Stimulated activated CD4-positive, alpha-beta T cell treated with anti-CD3 and anti-CD28 coated beads, Interleukin-1b, Interleukin-23, amount 100 ng/mL, for 48 hours (primary cell): ENCODE data around the gene PDE8A.
"Not testable (repeated sequence)": the region's sequence is repeated elsewhere in the genome, so short reads cannot be mapped to it uniquely, and the experiment has no call there.

Experiments used
- DNase-seq: peaks from one replicate; pipeline ENCODE4 v3.0.0-alpha.2; 2020

PDE8A gene

GRCh38 chr15:85011724-85012123 is 30.1 kb downstream of the PDE8A start:
- not testable (repeated sequence) for DNase-seq

DNA sequence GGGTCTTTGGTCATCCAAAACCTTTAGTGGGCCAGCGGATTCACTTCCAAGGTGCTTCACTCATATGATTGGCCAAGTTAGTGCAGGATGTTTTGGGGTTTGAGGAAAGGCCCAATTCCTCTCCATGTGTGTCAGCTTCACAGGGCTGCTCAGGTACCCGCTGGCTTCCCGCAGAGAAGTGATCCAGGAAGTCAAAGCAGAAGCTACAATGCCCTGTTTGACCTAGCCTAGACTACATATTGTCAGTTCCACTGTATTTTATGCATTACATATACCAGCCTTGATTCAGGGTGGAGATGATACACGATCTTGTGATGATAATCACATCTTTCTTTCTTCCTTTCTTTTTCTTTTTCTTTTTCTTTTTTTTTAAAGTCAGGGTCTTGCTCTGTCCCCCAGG is 32.1 kb downstream of the PDE8A start:
- no peak for DNase-seq

DNA sequence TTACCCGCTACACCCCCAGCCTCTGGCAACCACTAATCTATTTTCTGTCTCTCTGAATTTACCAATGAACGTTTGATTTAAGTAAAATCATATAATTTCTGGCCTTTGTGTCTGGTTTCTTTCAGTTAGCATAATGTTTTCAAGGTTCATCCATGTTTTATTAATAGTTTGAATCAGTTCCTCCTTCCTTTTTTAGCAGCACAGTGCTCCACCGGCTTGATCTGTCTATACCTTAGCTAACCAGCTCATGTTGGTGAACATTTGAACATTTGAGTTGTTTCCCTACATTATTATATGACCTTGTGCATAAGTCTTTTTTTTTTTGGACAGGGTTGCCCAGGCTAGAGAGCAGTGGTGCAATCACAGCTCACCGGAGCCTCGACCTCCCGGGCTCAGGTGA is 33.3 kb downstream of the PDE8A start:
- no peak for DNase-seq

GRCh38 chr15:85016275-85016674 is 34.6 kb downstream of the PDE8A start:
- DNase-seq, result no peak

GRCh38 chr15:85019815-85020590 is 38.3 kb downstream of the PDE8A start:
- no peak for DNase-seq

DNA sequence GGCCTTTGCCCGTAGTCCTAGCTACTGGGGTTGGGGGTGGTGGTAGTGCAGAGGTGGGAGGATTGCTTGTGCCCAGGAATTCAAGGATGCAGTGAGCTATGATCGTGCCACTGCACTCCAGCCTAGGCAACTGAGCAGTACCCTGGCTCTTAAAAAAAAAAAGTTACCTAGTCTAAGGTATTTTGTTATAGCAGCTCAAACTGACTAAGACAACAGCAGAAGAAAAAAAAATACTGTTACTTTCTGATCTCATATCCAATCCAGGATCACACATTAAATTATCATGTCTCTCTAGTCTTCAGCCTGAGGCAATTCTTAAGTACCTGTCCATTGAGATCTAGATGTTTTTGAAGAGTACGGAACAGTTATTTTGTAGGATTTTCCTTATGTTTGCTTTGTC is 39.8 kb downstream of the PDE8A start:
- DNase-seq, result no peak

- no peak for DNase-seq
These were observed 41.3 kb downstream of the PDE8A start for GRCh38 chr15:85022860-85023403.

DNA sequence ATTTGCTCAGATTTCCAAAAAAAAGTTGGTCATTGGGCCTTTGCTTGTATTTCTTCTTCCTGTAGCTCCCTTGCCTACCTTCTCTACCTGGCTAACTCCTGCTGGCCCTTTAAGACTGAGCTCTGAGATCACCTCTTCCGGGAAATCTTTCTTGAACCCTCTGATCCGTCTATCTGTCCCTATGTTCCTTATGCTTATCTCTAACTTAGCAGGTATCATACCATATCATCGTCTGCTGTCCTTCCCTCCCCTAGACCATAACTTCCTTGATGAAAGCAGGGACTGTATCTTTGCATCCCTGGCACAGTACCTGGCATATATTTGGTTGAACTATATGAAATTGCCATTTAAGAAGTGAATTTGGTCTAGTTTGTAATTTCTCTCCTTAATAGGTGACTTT is 42.3 kb downstream of the PDE8A start:
- no peak for DNase-seq

DNA sequence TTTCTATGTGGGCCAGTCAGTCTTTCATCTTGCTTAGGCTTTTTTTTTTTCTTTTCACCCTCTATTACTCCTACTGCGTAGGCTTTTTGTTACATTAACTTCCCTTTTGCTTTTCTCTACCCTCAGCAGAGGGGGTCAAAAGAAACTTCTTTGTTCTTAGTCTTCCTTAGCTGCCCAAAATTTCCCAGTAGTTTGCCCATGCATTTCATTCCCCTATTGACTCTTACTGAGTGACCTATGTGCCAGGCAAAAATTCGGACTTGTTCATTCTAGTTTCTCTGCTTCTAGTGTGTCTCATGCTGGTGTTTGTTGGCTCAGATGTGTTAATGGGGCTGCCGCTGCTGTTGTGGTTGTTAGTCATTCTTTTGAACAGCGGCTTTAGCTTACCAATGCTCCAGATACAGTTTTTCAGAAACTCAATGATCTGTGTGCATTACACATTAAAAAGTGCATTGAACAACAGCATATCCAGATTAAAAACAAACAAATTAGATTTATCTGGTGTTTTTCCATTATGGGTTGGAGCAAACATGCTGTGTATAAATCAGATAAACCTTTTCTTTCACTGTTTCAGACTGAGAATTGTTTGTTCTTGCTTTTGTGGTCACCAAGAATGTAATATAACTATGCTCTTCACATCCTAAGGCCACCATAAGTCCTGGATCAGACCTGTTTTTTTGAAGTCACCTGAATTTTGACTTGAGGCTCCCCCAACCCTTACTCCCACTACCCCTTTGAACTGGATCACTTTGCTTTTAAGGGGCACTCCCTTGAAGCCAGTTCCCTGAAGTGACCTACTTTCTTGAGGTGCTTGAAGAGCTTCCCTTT is 43.1 kb downstream of the PDE8A start:
- DNase-seq, result peak; percentile 13

GRCh38 chr15:85025516-85026251 is 44.0 kb downstream of the PDE8A start:
- DNase-seq, result no peak

DNA sequence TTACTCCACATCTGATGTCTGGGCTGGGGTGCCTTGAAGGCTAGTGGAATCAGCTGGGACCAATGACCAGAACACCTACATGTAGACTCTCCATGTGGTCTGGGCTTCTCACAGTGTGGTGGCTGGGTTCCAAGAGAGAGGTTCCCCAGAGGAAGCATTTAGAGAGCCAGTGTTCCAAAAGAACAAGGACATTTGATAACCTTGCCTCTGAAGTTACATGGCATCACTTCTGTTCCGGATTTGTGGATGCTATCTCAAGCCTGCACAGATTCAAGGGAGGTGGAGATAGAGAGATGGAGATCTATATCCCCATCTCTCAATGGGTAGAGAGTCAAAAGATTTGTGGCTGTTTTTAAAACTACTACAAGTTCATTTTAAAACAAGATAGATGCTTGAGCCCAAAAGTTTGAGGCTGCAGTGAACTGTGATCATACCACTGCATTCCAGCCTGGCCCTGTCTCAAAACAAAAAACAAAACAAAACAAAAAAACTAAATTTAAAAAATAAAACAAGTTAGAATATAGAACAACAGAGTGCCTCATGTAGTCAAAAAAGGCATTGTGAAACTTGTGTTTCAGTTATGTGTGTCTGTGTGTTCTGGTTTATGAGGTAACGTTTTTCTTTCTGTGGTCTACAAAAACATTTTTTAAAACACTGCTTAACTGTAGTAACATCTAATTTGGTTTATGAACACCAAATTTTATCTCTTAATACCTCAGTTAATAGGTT is 44.8 kb downstream of the PDE8A start:
- DNase-seq, result no peak

DNA sequence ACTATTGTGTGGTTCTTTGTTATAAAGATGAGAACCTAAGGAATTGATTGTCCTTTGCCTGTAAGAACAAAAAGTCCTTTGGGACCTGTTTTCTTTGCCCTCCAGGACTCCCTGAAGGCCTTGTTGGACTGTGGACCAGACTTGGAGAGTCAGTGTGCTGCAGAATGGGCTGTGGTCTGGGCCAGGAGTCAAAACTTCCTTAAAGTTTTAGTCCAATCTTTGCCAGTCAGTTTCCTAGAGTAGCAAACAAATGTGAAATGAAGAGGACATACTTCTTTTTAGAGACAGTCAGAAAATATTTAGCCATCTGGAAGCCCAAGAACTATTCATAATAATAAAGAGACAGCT is 45.4 kb downstream of the PDE8A start:
- DNase-seq, result no peak

GRCh38 chr15:85027421-85027820 is 45.8 kb downstream of the PDE8A start:
- no peak for DNase-seq

DNA sequence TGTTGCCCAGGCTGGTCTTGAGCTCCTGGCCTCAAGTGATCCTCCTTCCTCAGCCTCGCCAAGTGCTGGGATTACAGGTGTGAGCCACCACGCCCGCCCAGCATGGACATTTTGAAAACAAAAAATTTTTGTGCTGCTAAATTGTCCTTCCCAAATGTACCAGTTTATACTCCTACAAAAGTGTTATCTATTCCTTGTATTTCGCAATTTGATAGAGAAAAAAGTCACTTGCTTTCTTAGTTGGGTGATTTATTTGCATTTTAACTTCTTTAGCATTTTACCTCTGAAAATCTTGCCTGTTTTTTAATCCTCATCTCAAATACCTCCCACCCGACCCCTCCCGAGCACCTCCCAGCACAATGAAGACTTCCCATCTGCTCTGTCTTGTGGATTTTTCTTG is 46.8 kb downstream of the PDE8A start:
- DNase-seq, result no peak

GRCh38 chr15:85029221-85029620 is 47.6 kb downstream of the PDE8A start:
- DNase-seq, result no peak

DNA sequence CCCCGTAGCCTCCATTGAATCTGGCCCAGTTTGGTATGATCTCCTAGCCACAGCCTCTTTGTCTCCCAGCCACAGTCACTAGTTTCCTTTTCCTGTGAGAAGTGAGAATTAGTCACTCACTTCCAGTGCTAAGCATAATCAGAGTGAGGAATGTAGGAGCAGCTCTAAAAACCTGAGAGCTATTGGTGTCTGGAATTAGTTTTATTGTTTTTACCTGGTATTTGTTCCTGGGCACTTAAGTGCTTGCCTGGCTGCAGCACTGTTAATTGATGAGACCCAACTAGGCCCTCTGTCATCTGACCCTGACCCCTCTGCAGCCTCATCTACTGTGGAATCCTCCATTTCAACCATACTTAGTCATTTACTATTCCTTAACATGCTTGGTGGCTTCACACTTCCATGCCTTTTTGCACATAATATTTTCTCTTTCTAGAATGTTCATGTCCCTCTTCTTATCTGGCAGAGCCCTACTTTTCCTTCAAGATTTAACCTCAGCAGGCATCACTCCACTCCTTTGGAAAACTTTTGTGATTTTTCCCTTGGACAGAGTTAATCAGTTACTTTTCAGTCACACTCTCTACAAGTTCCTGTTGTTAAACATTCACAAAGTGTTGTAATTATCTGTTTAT is 48.8 kb downstream of the PDE8A start:
- no peak for DNase-seq

DNA sequence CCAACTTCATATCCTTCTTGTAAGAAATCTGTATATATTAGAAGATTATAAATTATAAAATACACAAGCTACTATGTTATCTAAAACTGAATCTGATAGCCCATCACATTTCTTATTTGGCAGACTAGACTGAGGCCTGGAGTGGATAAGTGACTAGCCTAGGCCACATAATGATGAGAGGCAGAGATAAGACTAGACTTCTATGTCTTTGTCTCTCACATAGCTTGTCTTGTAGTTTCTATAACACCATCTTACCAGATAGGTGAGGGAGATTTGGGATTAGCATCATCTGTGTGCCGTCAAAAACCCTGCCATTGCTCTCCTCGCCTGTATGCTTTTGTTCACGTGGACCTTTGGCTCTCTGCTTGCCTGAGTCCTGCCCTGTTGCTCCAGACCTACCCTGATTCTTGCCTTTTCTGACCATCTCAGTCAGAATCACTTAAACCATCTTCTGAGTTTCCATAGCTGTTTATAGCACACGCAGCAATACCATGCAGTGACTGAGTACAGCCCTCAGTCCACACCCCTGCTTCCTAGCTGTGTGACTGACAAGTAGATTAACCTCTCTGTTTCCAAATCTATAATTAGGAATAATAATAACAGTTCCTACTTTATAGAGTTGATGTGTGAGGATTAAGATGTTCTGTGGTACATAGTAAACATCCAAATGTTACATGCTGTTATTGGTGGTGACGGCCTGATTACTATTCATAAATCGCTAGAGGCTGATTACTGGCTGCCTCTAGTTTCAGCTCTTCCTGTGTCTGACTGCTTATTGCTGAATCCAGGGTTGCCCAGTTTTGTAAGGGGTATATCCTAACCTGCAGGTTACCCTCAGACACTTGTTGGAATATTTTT is 49.7 kb downstream of the PDE8A start:
- no peak for DNase-seq

- no peak for DNase-seq
These were observed 50.4 kb downstream of the PDE8A start for GRCh38 chr15:85031944-85032558.

DNA sequence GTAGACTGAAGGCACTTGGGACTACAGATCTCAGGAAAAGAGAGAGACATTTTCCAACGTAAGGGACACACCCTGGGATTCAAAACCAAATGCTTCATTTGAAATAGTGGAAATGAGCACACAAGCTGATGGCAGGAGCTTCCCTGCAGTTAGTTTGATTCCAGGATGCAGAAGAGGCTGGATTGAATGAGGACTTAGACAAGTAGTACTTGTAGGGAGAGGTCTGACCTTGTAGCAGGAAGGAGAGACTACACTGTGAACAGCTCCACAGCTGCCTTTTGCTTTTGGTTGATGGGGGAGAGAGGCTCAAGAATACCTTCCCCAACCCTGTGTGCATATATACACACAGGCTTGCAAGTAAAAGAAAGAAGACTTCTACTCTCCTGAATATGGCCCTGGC is 51.5 kb downstream of the PDE8A start:
- no peak for DNase-seq

DNA sequence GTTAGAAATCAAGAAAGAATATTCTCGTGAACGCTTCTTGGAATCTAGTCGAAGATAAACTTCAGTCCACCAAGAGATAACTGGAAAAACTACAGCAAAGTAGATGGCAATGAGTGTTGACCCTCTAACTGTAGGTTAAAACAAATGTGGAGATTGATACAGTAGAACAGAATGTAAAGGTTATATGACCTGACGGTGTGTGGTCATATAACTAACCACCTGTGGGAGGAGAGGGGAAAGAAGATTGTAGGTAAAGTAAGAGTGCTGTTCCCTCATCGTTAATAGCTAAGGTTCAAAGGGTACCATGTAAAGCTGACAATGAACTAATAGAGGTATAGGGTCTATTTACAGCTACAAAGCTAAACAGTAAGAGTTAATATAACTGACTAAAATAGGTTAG is 52.6 kb downstream of the PDE8A start:
- no peak for DNase-seq

- no peak for DNase-seq
These were observed 54.3 kb downstream of the PDE8A start for GRCh38 chr15:85035980-85036379.
